ENCODE measurements around the gene CNOT1.

- TF ChIP-seq CTCF (IDR thresholded peaks at IDR 0.05; ENCODE audit: insufficient read depth, low read length) (no peak), SPI1 (IDR thresholded peaks at IDR 0.05; ENCODE audit: borderline replicate concordance, low read depth) (no peak), GABPA (IDR thresholded peaks at IDR 0.05; ENCODE audit: low read depth) (no peak), POLR2AphosphoS5 (IDR thresholded peaks at IDR 0.05; ENCODE audit: low read depth) (no peak)
Measured at GRCh38 chr16:58472266-58472665, 157.4 kb downstream of the CNOT1 start.
